Activated CD8-positive, alpha-beta memory T cell treated with anti-CD3 and anti-CD28 coated beads for 4 hours (primary cell): Measurements from ENCODE around the gene PTGES3L.

Experiments used
- DNase-seq, 2 donors: peaks; one replicate each; pipeline ENCODE4 v3.0.0-alpha.2; 2020; ENCODE audit warnings: low read depth in 2 of 2

PTGES3L gene

GRCh38 chr17:42979511-42980273, at the start of gene PTGES3L:
Gene PTGES3L (minus strand): TSS chr17:42980080. CDS start chr17:42980053, 27 bp downstream.
- no peak for DNase-seq

DNA sequence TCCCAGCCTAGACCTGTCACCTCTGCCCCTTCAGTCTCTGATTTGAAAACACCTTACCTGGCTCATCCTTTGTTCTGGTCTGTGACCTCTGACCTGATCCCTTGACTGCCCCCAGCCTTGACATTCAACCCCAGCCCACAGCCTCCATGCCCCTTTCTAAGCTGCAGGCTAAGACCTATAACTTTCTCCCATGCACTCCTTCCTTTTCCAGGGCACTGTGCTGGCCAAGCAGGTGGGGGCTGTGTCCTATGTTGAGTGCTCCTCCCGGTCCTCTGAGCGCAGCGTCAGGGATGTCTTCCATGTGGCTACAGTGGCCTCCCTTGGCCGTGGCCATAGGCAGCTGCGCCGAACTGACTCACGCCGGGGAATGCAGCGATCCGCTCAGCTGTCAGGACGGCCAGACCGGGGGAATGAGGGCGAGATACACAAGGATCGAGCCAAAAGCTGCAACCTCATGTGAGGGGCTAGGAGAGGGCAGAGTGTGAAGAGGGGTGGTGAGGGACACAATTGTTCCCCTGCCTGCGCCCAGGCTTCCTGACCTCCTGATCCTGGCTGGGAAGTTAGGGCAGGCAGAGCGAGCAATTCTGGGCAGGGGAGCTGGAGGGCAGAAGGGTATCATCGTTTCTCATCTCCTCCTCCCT, 48.5 kb upstream of the PTGES3L start:
- DNase-seq: no peak

DNA sequence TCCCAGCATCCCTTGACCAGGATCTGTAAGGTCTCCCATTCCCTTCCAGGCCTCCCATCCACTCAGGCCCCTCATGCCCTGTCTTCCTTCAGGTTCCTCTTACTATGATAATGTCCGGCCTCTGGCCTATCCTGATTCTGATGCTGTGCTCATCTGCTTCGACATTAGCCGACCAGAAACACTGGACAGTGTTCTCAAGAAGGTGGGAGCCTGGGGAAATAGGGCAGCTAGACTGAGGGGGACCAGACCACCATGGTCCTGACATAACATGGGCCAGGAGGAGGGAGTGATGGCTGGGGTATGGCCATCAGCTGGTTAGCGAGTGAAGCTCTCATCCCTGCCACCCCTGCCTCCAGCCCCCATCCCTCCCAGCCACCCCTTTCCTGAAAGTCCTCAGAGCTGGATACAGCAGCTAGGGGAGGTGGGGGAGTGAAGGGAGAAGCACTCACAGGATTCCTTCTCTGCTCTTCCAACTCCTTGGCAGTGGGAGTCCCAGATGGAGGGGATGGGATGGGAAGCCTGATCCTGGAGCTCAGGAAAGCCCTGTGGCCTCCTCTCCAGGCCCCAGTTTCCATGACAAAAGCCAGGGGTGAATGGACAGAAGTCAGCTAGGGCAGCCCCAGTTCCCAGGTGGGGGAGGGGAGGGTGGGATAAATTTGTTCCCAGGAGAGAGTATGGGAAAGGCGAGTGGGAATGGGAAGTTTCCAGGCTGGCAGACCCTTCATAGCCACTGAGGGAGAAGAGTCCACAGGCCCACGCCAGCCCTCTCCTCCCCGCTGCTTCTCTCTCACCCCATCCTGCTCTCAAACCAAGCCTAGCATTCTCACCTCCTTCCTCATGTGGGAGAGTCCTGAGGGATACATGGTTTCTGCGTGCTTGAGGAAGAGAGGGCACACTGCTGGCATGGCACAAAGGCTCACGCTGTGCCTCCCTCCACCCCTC, 47.5 kb upstream of the PTGES3L start:
- no peak for DNase-seq

DNA sequence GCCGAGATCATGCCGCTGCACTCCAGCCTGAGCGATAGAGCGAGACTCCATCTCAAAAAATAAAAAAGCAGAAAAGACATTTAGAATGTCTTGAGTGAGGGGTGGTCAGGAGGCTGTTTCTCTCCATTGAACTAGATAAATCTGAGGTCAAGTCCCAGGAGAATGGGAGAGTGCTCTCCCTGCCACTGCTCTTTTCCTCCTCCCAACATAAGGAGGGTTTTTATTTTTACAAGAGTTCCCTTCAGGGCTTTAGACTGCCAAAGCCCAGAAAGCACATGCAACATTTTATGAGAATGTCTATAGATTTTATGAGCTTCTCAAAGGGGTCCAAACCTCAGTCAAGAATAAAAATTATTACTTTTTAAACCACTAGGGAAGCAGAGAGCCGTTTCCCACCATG, 46.7 kb upstream of the PTGES3L start:
- no peak for DNase-seq

DNA sequence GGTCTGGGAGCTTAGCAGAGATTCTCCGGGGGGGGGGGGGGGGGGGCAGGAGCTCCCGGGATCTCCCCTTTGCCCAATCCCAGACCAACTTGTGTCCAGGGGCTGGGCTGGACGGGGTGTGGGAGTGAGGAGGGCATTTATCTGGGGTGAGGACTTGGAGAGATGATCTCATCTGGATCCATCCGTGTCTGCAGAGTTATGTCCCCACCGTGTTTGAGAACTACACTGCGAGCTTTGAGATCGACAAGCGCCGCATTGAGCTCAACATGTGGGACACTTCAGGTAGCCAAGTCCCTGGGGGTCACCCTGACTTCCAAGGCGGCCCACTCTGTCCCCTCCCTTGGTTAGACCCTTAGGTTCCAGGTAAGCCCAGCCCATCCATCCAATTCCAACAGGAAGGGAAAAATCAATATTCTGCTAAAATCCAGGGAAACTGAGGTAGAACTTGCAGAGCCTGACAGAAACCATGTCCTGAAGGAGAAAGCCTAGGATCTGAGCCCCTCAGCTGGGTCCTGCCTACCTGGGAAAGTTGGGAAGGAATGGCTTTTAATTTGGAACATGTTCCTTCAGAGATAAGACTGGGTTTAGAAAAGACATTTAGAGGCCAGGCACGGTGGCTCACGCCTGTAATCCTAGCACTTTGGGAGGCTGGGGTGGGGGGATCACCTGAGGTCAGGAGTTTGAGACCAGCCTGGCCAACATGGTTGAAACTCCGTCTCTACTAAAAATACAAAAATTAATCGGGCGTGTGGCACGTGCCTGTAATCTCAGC, 46.1 kb upstream of the PTGES3L start:
- DNase-seq: no peak

- no peak for DNase-seq
Observed at GRCh38 chr17:43025290-43025657, 45.4 kb upstream of the PTGES3L start.

- peak; percentile 68 to 69 for DNase-seq
Observed at GRCh38 chr17:43024407-43025289, 44.8 kb upstream of the PTGES3L start, which contains the start of gene RND2. Gene RND2 (plus strand): TSS chr17:43025231. CDS start chr17:43025348, 117 bp downstream.

GRCh38 chr17:43021741-43022512, 42.0 kb upstream of the PTGES3L start, which contains the start of gene VAT1:
Gene VAT1 (minus strand): TSS chr17:43022385. CDS start chr17:43022322, 63 bp downstream.
- DNase-seq: peak in 1 of 2 donors; percentile 35

DNA sequence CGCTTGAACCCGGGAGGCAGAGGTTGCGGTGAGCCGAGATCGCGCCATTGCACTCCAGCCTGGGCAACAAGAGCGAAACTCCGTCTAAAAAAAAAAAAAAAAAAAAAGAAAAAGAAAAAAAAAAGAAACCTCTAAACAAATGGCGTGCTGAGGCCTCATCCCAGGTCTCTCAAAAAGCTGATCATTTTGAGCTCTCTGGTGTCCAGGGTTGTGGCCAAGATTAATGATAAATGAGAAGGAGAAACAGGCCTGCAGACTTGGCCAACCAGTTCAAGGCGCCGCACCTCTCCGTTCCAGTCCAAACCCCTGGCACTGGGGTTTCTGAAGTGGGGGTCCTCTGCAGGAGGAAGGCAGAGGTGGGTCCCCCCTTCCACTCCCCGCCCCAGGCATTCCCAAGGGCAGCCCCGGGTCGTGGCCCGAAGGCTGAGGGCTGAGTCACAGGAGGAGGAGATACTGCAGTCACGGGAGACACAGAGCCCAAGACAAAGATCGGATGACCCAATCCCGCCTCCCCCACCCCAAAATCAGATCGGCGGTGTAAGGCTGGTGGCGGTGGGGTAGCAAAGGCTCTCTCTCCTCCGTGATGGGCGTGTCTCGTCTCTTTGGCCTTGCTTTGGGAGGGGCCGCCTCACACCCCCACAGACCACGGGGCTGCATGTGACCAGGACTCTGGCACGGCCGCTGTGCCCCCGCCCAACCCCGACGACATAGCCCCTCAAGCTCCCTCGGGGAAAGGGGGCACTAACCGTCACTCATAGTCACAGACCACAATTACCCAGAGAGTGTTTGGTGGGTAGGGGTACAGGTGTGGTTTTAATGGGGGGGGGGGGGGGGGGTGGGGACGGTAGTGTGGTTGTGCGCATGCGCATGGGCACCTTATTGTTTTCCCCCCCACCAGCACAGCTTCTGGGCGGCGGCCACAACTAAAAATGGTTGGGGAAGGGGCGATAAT, 41.2 kb upstream of the PTGES3L start:
- no peak for DNase-seq

- no peak for DNase-seq
Observed at GRCh38 chr17:43020030-43020621, 40.2 kb upstream of the PTGES3L start.

- DNase-seq: no peak
Observed at GRCh38 chr17:43019418-43019817, 39.5 kb upstream of the PTGES3L start.

DNA sequence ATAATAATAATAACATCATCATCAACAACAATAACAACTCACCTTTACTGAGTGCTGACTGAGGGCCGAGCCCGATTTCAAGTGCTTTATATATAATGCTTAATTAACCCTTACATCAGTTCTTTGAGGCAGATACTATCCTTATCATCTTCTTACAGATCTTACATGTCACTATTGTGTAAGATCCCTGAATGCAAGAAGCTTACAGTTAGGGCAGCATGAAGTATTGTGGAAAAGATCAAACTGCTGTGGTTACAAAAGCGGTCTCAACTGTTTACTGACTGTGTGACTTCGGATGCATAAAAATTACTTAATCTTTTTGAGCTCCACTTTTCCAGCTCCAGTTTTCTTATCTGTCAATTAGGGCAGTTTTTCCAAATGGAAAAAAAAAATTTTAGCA, 39.1 kb upstream of the PTGES3L start:
- no peak for DNase-seq

DNA sequence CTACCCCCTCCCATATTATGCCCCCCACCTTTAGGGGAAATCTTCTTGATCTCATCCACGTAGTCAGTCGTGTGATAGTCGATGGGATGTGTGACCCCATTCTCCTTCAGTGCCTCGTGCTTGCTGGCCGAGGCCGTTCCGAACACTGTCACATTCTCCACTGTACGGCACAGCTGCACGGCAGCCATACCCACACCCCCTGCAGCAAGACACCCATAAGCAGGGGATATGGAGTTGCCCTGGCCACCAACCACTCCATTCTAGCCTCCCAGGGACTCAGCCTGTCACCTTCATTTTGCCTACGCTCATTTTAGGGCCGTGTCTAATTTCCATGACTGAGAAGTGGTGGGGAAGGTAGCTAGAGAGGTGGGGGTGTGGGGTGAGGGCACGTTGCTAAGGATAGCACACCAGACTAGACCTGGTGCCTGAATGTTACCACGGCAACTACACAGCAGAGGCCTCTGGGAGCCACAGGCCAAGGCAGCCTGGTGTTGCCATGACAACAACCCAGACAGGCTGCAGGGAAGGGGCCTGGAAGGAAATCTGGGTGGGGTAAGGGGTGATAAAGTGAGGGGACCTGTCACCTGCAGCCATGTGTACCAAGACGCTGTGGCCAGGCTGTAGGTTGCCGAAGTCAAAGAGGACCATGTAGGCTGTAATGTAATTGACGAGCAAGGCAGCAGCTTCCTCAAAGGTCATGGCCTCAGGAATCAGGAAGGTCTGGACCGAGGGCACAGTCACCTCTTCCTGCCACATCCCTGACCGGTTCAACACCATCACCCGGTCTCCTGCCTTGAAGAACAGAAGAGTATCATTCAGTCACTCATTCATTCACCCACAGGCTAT, 38.4 kb upstream of the PTGES3L start:
- DNase-seq: no peak

- no peak for DNase-seq
Observed at GRCh38 chr17:43016216-43016615, 36.3 kb upstream of the PTGES3L start.

DNA sequence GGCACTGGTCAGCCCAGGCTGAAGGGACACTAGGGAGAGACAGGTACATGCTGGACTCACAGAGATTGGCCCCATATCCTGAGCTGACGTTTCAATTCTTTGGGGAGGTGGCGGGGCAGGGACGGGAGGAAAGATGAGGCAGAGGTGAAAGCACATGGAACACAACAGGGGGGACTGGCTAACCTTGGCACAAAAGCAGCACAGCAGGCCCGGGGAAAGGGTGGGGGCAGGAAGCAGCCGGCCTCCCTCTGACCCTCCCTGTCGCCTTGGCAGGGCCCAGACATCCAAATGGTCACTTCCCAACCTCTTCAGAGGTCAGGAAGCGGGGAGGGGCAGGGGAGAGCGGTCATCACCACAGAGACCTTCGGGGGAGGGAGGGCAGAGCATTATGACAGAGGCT, 35.7 kb upstream of the PTGES3L start:
- DNase-seq: no peak

DNA sequence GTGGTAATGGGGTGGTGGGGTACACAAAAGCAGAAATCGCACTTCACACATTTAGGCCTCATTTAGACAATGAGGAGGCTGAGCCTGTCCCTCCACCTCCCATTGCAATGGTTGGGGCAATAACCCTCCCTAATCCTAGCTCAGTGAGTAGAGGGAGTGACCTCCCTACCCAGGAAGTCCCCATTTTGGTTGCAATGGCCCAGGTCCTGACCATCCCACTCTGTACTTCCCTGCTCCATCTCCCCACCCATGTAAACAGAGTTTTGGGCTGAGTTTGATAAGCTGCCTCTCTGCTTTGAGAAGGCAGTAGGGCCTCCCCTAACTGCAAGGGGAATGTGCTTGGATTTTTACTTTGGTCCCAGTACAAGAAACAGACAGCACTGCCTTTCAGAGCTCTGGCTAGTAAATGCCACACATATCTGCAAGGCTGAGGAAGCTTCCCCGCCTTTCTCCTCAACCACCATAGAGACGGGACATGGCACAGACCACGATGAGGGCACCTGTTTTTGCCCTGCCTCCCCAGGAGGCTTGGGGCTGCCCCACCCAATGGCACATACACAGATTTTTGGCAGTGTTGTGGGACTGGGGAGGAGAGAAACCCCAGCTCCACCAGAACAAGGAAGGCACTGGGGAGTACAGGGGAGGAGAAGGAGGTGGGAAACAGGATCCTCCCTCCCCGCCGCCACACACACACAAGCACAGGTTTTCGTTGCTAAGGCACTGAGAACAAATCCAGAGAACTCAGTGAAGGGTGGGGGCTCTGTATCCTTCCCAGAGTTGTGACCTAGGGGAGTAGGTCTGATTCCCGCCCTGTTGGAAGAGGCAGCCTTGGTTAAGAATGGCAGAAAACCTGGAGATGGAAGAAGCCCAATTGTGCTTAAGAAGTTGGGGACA, 35.0 kb upstream of the PTGES3L start:
- DNase-seq: no peak
